Activated CD8-positive, alpha-beta memory T cell treated with anti-CD3 and anti-CD28 coated beads for 48 hours (primary cell): ENCODE results near the gene ZNF219.

ENCODE experiments used
- DNase-seq, 3 experiments: peaks; one replicate each; pipeline ENCODE4 v3.0.0-alpha.2; 2020; ENCODE audit warnings: low read depth in 2 of 3, low spot score in 2 of 3

Gene ZNF219

DNA sequence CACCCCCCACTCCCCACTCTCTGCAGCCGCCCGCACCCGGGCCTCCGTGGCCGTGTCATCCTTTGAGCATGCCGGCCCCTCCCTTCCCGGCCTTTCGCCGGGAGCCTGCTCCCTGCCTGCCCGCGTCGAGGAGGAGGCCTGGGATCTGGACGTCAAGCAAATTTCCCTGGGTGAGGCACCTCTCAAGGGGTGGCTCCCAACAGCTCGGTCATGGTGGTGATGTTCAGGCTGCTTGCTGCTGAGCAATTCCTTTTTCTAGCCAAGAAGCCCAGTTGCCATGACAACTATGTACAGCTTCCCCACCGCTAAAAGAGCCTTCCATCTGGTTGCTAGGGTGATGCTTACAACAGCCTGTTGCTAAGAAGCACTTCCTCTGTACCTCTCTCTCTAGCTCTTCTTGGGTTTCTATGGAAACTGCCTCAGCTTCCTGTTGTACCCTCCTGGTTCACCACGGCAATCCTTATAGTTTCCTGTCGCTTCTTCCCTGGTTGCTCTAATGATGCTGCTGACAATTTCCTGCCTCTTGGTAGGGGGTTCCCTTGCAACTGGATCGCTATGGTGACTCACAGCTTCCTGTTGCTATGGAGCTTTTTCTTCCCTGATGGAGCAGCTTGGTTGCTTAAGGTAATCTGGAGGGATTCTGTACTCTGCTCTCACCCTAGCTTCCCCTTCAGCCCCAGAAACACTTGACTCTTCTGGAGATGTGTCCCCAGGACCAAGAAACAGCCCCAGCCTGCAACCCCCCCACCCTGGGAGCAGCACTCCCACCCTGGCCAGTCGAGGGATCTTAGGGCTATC, 11.0 kb downstream of the ZNF219 start:
- DNase-seq = no peak

- DNase-seq = no peak
These were observed 11.6 kb downstream of the ZNF219 start for GRCh38 chr14:21086908-21087293.

DNA sequence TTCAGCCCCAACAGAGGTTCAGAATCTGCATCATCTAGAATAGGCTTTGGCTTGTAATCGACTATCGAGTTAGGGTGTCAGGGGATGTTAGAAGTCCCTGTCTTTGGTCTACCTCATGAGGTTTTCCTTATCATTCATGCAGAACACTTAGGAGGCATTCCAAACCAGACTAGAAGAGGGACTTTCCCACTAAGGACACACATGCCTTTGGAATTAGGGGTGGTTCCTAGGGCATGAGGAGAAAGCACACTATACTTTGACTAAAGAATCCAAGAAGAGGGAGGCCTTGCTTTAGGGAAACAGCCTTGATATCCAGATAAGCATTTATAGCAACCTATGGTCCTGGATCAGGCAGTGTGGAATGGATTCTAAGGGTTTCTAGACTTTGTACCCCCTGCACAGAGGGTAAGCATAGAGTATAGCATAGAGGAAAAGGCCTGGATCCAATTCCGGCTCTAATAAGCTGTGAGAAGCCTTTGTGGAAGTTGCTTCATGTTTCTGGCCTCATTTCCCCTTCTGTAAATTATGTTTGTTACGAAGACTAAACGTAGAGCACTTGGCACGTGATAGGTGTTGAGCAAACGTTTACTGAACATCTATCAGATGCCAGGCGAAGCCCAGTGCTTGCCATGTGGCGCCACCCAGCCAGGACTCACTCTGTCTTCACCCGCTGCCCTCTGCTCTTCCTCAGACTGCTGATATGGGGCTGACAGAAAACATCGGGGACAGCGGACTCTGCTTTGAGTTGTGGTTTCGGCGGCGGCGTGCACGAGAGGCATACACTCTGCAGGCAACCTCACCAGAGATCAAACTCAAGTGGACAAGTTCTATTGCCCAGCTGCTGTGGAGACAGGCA, 13.2 kb downstream of the ZNF219 start:
- no peak for DNase-seq

DNA sequence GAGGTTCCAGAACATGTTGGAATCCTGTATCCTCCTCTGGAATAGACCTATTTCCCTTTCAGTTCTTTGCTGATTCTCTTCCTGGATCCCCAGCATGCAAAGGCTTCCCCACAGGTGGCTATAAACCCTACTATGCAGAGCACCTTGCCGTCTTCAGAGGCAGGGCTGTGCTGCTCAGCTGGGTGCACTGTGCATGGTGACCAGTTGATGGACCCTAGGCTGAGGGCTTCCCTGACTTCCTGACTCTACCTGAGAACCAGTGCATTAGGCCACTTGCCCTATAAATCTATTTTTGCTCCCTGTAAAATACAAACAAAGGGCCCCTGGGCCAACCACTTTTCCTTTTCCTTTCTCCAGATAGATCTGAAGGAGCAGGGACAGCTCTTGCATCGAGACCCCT, 14.1 kb downstream of the ZNF219 start:
- DNase-seq = no peak

DNA sequence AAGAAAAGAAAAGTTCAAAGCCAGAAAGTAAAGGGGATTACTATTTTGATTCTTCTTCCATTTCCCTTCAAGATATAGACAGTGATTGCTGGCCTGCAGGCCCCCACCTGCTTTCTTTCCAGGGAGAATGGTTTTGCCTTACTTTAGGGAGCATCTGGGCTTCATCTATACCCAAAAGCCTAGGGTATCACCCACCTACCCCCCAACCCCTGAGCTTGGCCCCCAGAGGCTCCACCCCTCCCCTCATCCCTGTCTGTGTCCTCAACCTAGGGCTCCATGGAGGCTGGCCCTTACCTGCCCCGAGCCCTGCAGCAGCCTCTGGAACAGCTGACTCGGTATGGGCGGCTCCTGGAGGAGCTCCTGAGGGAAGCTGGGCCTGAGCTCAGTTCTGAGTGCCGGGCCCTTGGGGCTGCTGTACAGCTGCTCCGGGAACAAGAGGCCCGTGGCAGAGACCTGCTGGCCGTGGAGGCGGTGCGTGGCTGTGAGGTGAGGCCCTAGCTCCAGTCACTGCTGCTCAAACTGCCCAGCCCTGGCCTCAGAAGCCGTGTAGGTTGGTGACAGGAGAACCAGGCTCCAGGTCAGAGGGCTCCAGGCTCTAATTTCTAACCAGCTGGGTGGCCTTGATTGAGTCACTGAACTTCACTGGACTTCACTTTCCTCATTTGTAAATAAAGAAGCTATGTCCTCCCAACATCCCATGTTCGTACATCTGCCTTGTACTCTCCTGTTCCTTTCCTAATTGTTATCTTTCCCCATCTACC, 14.7 kb downstream of the ZNF219 start:
- DNase-seq = no peak

DNA sequence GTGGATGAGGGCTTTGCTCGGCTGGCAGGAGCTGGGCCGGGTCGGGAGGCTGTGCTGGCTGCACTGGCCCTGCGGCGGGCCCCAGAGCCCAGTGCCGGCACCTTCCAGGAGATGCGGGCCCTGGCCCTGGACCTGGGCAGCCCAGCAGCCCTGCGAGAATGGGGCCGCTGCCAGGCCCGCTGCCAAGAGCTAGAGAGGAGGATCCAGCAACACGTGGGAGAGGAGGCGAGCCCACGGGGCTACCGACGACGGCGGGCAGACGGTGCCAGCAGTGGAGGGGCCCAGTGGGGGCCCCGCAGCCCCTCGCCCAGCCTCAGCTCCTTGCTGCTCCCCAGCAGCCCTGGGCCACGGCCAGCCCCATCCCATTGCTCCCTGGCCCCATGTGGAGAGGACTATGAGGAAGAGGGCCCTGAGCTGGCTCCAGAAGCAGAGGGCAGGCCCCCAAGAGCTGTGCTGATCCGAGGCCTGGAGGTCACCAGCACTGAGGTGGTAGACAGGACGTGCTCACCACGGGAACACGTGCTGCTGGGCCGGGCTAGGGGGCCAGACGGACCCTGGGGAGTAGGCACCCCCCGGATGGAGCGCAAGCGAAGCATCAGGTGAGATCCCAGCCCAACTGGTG, 16.8 kb downstream of the ZNF219 start:
- DNase-seq = no peak

DNA sequence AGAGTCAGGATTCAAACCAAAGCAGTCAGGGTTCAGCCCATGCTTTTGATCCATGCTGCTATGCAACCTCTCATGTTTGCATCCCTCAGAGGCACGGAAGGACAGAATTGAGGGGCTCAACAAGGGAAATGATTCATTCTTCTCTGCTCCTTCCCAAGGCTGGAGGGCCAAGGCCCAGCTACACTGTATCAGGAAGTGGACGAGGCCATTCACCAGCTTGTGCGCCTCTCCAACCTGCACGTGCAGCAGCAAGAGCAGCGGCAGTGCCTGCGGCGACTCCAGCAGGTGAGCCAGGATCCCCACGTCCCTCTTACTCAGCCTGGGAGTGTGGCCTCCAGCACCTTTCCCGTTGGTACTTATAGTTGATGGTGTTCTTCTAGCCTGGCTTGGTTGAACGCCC, 19.7 kb downstream of the ZNF219 start:
- no peak for DNase-seq

DNA sequence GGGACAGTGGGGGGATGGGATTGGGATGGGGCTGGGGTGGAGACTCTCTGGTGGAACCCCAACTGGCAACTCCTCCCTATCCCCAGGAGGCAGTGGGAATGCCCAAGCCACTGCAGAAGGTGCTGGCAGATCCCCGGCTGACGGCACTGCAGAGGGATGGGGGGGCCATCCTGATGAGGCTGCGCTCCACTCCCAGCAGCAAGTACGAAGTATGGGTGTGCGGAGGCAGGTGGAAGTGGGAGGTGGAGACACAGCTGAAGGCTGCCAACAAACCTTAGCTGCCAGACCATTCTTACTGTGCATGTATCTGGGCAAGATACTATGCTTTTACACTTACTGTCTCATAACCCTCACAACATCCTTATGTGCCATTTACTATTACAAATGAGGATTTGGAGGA, 20.2 kb downstream of the ZNF219 start:
- no peak for DNase-seq

DNA sequence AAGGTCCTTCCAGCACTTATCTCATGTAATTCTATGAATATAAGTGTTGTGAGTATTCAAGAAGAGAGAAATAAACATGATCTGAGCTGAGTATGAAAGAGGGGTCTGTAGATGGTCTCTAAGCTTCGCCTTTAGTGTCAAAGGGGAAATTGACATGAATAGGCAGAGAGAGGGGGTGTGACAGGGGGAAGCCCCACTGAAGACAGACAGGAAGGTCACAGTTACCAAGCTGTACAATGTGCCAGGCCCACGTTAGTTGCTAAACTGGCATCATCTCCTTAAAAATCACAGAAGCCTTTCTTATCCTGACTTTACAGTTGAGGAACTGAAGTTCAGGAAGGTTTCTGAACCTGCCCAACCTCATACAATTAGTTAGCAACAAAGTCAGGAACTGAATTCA, 20.8 kb downstream of the ZNF219 start:
- no peak for DNase-seq

- no peak for DNase-seq
These were observed 22.6 kb downstream of the ZNF219 start for GRCh38 chr14:21075719-21076437.

- no peak for DNase-seq
These were observed 23.8 kb downstream of the ZNF219 start for GRCh38 chr14:21074398-21075272.

DNA sequence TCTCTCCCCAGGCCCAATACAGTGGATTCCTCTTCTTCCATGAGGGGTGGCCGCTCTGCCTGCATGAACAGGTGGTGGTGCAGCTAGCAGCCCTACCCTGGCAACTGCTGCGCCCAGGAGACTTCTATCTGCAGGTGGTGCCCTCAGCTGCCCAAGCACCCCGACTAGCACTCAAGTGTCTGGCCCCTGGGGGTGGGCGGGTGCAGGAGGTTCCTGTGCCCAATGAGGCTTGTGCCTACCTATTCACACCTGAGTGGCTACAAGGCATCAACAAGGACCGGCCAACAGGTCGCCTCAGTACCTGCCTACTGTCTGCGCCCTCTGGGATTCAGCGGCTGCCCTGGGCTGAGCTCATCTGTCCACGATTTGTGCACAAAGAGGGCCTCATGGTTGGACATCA, 24.5 kb downstream of the ZNF219 start:
- no peak for DNase-seq

DNA sequence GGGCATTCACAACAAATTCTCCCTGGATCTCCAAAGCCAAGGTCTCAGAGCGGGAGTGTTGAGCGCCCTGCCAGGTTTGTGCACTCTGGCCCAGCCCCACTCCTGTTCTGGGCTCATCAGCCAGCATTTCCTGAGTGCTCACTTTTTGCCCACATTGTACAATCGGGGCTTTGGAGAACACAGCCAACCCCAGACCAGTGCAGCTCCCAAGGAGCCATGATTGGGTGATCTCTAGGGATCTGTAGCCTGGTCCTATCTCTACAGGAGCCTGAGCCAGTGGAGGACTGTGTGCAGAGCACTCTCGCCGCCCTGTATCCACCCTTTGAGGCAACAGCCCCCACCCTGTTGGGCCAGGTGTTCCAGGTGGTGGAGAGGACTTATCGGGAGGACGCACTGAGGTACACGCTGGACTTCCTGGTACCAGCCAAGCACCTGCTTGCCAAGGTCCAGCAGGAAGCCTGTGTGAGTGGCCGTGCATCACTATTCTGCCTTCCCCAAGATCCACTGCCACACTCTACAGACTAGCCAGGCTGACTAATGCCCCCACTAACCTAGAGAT, 25.6 kb downstream of the ZNF219 start:
- no peak for DNase-seq

GRCh38 chr14:21072031-21072473, 26.4 kb downstream of the ZNF219 start:
- no peak for DNase-seq

GRCh38 chr14:21071225-21072030, 27.0 kb downstream of the ZNF219 start:
- no peak for DNase-seq

GRCh38 chr14:21070610-21071224, 27.7 kb downstream of the ZNF219 start:
- DNase-seq = no peak

- DNase-seq = no peak
These were observed 28.3 kb downstream of the ZNF219 start, which contains the start of gene ARHGEF40 for GRCh38 chr14:21070083-21070609. Gene ARHGEF40 (plus strand): TSS chr14:21070304. CDS start chr14:21070397, 93 bp downstream.
